Suppressor macrophage treated with lipopolysaccharide for 1 hour (primary cell): ENCODE measurements around the gene ATP9B.
A peak's percentile ranks its signal among the peaks of the same experiment; 100 is the strongest.
"Not testable (repeated sequence)": the region's sequence is repeated elsewhere in the genome, so short reads cannot be mapped to it uniquely, and the experiment has no call there.

Experiments used
- DNase-seq, 3 donors: peaks; one replicate each; pipeline ENCODE4 v3.0.0-alpha.2; 2020 to 2022

ATP9B gene

GRCh38 chr18:79136742-79137141 lies 67.5 kb downstream of the ATP9B start:
- peak; percentile 63 to 69 (median 66) for DNase-seq

DNA sequence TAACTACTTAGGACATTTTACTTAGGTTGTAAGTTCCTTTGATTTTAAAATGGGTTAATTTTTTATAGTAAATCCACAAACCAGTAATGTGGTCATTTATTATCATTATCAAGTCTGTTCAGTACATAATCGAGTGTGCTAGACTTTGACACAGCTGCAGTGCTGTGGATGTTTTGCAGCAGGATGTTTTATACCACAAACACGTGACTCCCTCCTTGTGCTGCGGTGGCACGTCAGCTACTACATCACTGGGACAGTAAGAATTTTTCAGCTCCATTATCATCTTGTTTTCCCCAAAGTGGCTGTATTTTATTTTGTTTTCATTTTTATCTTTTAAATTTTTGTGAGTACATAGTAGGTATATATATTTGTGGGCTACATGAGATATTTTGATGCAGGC lies 70.0 kb downstream of the ATP9B start:
- no peak for DNase-seq

DNA sequence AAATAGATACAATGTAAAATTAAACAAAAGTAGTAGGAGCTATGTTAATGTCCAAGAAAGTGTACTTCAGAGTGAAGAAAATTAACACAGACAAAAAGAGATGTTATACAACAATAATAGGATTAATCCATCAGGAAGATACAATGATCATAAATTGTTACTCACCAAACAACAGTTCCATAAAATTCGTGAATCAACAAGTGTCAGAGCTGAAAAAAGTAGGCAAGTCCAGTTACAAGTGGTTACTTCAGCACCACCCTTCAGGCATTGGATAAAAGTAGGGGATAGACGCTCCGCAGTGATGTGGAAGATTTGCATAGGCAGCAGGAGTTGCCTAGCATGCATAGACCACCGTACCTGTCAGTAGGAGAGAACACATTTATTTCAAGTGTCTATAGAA lies 77.8 kb downstream of the ATP9B start:
- no peak for DNase-seq

- no peak for DNase-seq
Observed at GRCh38 chr18:79151191-79151590, 82.0 kb downstream of the ATP9B start.

DNA sequence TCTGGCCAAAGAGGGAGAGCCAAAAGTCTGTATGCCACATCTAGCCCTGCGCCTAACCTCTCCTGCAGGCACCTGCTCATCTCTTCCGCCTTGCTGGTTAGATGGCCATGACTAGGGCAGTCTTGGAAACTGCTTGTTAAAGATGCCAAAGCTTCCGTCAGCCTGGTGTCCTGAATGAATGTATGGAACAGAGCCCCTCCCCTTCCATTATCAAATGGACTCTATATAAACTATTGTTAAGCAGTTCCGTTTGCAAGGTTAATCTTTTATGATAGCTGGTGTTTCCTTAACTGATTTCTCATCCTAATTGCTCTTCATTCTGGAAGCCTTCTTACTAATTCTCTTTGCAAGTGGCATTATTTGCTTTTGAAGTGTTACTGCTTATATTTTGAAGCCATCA lies 87.1 kb downstream of the ATP9B start:
- no peak for DNase-seq

GRCh38 chr18:79164706-79165105 lies 95.5 kb downstream of the ATP9B start:
- DNase-seq, result no peak

GRCh38 chr18:79166702-79167101 lies 97.5 kb downstream of the ATP9B start:
- DNase-seq, result no peak

- DNase-seq, result no peak
Observed at GRCh38 chr18:79167526-79168190, 98.5 kb downstream of the ATP9B start.

DNA sequence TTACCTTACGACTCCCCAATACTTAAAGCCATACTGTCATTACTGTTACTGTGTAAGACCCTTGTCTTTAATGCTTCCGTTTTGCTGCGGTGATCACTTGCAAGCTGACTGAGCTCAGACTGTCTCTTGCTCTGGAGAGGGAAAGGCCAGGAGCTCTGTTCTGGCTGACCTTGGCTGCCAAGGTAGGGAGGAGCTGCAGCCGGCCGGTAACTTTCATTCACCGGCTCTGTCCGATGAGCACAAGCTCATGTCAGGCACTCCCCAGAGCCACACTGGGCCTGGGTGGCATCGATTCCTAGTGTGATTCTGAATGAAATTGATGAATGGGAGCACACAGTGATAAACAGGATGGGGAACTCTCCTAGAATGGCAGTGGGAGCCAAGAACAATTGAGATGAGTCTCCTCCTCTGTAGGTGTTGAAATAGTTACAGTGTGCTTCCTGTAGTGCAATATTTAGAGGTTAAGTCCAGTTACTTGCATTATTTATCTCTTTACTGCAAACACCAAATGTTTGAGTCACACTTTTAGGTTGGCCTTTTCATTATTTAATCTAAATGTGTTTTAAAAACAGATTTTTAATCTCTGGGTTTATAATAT lies 100.9 kb downstream of the ATP9B start:
- peak in 2 of 3 donors; percentile 16 to 30 for DNase-seq

GRCh38 chr18:79172331-79172730 lies 103.1 kb downstream of the ATP9B start:
- not testable (repeated sequence) for DNase-seq

DNA sequence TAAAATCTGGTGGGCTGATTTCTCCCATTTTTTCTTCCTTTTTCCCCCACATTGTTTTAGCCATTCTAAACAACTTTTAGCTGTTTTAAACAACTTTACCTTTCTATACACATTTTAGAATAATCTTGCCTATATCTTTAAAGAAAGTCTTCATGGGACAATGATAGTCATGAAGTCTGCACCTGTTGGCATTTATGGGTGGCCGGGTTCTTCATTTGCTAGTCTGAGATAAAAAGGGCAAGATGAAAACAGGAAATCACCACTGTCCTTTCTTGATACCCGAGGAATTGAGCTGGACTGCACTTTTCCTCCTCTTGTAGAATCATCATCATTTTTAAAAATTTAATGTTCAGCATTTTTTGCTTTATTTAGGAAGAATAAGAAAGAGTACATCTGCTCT lies 104.5 kb downstream of the ATP9B start:
- no peak for DNase-seq

GRCh38 chr18:79178113-79178531 lies 108.9 kb downstream of the ATP9B start:
- DNase-seq, result no peak

DNA sequence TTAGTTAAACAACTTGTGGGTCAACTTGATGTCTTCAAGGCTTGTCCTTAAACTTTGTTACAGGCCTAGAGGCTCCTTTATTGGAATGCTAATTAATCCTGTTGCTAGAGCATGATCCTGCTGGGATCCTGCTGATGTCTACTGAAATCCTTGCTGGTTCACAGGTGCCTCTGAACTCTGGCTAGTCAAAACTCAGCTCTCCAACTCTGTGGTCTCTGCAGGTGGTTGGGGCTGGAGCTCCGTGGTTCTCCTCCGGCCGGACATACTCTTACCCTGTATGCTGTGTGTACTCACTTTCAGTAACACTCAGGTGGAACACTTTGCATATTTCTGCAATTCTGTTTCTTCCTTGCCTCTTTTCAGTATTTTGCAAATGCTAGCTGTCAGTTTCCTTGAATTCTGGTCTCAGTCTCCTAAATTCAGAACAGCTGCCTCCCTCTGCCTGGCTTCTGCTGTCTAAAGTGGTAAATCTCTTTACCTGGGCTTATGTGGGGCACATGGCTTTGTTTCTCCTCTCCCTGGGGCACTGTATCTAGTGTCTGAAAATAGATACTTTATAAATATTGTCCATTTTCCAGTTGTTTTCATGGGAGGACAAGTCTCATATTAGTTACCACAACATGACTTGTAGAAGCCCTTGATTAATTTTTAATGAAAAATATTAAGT lies 113.0 kb downstream of the ATP9B start:
- DNase-seq, result no peak

DNA sequence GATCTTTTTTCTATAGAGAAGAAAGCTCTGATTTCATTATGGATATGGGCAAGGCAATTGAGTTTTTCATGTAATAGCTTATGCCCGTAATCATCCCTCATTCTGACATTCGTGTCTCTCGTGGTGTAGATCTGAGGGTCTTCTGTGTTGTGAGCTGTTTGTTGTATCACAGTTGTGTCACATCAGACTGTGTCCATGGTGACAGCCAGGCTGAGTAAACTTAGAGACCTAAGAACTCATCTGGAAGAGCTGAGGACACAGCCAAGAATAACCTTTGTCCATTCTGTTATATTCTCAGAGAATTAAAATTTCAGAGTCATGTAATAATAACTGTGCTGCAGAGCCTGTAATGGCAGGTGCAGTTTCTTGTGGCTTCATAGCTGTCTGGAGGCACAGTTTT lies 116.5 kb downstream of the ATP9B start:
- DNase-seq, result no peak

DNA sequence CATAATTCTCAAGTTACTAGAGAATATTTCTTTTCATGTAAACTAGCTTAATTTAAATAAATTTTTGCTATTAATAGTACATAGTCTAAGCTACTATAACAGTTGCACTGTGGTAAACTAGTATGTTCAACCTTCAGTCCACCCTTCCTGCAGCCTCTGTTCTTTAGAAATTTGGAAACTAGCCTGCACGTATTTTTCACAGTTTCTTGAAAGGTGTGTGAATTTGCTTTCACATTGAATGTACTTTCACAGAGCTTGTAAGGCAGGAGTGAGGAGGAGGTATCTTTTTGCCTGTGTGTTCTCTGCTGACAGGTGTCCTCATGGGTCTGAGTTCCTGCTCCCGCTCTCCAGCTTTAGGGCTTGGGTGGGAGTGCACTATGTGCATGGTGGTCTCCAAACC lies 117.5 kb downstream of the ATP9B start:
- DNase-seq, result no peak

- no peak for DNase-seq
Observed at GRCh38 chr18:79187532-79188277, 118.5 kb downstream of the ATP9B start.

DNA sequence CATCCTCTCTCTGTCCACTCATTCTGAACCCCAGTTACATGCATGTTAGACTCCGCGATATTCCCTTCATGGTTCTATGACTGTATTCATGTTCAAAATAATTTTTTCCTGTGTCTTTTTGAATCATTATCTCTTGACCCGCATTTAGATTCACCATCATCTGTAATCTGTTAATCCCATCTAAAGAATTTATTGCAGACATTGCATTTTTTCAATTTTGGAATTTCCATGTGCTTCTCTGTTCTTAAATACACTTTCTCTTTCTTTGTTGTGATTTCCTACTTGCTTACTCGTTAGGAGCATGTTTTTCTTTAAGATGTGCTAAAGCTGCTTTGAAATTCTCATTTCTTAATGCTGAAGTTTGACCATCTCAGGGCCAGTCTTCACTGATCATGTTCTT lies 122.2 kb downstream of the ATP9B start:
- no peak for DNase-seq

- no peak for DNase-seq
Observed at GRCh38 chr18:79191956-79192355, 122.8 kb downstream of the ATP9B start.

GRCh38 chr18:79193826-79194225 lies 124.6 kb downstream of the ATP9B start:
- no peak for DNase-seq

DNA sequence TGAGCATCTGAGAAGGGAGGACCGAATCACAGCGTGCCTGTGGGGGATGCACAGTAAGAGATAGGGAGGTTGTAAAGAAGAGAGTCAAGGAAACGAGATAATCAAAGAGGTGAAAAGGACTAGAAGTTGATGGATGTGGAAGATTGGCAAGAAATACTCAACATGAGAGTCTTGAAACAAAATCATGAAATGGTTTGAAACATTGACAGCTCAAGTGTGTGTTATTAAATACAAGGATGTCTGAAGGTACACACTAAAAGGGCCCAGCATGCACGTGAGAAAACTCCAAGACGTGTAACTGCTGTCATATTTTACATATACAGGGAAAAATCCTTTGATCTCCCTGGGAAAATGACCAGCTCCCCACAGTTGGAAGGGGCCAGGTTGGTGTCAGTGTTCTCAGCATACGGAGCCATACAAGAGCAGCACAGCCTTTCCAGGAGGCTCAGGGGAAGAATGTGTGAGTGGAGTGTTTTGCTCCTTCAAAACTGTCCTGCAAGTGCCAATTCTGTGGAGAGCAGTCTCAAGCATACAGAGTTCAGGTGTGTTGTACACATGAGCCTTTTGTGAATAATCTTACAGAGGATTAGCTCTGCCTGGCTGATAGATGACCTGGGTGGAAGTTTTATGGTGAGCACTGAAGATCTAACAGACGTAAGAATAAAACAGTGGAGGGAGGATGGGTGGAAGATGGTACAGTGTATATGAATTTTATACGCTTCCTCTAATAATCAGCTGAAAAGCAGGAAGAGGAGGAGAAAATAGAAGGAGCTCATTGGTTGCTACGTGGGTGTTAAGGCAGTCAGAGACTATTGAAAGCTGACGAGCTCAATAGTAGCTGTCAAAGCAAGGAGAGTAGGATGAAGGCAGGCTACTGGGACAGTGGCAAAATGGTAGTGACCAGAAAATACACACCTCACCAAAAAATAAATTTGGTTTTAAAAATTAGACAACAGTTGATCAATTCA lies 126.8 kb downstream of the ATP9B start:
- no peak for DNase-seq

DNA sequence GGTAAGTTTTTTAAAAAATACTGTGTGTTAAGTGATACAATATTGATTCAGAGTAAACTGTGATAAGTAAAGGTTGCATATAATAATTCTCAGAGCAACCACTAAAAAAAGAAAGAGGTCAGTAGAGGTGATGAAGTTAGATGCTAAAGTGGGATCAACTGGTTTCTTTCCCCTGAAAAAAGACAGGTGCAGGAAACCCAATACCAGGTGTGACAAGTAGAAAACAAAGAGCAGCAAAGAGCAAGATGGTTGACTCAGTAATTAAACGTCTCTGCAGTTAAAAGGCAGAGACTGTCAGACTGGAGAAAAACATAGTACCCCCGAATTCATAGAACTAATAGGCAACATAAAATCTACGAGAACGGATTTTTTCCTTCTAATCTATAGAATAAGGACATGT lies 128.3 kb downstream of the ATP9B start:
- DNase-seq, result no peak

- DNase-seq, result no peak
Observed at GRCh38 chr18:79199691-79200374, 130.6 kb downstream of the ATP9B start.
